ENCODE data around the gene DCDC1.

DNA sequence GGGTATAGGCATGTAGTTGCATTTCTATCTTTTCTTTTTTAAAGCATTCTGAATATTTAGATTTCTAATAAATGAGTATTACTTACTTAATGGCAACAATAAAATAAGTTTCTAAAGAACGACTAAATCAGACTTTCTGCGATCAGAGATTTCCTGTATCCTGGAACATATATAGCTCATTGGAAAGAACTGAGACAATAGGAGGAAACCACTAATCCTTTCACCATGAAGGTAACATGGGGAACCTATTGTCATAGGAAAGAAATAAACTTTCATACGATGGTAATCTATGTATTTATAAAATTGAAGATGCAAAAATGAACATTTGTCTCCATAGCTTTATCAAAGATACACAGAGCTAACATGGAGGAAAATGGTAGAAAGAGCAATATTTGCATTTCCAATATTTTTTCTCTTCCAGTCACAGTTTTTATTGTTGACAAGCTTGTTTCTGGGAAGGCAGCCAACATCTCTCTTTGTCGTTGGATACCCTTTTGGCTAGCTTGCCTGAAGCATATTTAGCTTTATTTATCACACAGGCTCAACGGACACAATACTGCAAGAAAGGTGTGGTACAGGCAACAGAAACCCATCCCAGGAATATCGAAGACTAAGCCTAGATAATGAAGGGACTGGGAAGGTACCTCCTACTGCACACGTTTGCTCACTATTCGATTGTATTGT lies 490.1 kb downstream of the DCDC1 start:
- TF ChIP-seq POLR2A (IDR thresholded peaks at IDR 0.05): no peak
- TF ChIP-seq CTCF (IDR thresholded peaks at IDR 0.05): no peak

All from lower leg skin (tissue), 3 donors.